HL-60/S4 treated with retinoic acid at 250 ng/mL for 4 days and 3 days (cell line): Measurements from ENCODE around the gene OLFM1.

Experiments
- in situ Hi-C: fragments of 300-500 bp; cut with MboI; formaldehyde crosslinking; loops from 2 replicates; pipeline ENCODE4 v1.7.0; 2022; ENCODE audit warnings: low sequenced_read_pairs

The OLFM1 gene

GRCh38 chr9:135087489-135087792 is at the start of gene OLFM1:
Gene OLFM1 (plus strand): TSS chr9:135087668. CDS start chr9:135087990, 322 bp downstream.
- in situ Hi-C loops = no loop called here

DNA sequence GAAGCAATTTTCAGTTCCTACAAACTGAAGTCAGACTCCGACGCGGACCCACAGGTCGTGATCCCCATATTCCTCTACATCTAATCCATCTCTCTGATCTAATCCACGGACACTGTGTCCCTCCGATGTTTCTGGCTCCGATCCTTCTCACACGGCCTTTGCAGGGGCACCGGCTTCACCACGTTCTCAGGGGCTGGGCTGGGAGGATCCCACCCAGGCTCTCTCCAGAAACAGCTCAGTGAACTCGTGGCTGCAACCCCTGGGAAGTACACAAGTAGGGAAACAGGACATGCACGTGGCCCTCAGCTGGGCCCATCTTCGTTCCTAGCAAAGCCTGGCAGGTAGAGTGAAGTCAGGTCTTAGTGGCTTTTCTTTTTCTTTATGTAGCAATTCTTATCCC is 49.1 kb upstream of the OLFM1 start:
- in situ Hi-C loops = no loop called here

DNA sequence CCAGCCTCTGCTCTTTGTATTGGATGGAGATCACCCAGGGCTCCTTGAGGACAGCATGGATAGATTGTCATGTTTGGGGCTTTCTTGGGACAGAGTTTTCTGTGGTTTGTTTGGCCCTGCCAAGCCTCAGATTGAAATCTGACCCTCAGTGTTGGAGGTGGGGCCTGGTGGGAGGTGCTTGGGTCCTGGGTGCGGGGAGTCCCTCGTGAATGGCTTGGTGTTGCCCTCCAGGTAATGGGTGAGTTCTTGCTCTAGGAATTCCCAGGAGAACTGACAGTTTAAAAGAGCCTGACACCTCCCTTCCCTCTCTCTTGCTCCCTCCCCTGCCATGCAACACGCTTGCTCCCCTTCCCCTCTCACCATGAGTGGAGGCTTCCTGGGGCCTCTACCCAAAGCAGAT is 48.6 kb upstream of the OLFM1 start:
- in situ Hi-C loops = no loop called here

DNA sequence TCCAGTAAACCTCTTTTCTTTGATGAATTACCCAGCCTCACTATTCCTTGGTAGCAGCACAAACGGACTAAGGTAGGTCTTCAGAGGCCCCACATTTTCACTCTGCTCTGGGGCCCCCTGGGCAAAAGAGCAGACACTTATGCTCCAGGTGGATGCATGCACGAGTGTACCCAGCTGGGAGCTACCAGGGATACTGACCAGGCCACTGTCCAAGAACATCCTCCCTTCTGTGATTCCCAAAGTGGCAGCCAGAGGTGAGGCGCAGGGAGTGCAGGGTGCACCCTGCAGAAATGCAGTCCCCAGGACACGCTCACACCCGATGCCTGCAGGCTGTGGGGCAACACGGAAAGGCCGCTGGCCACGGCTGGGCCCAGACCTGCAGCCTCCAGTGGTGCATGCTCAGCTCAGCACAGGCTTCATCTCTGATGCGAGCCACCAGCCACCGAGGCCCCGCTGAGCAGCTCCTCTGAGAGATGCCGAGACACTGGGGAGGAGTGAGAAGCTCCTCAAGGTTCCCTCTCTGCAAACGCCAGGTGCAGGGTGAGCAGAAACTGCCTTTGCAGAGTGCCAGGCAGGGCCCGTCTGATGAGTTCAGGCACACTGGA is 48.1 kb upstream of the OLFM1 start:
- in situ Hi-C loops = no loop called here

GRCh38 chr9:135039916-135040645 is 47.4 kb upstream of the OLFM1 start:
- in situ Hi-C loops = no loop called here

- in situ Hi-C loops = no loop called here
Measured at GRCh38 chr9:135040892-135041291, 46.6 kb upstream of the OLFM1 start.

GRCh38 chr9:135043345-135043744 is 44.1 kb upstream of the OLFM1 start:
- in situ Hi-C loops = no loop called here

GRCh38 chr9:135045264-135045927 is 42.1 kb upstream of the OLFM1 start:
- in situ Hi-C loops = no loop called here

GRCh38 chr9:135045928-135046738 is 41.3 kb upstream of the OLFM1 start:
- in situ Hi-C loops = no loop called here

- in situ Hi-C loops = no loop called here
Measured at GRCh38 chr9:135046739-135047350, 40.6 kb upstream of the OLFM1 start.

- in situ Hi-C loops = no loop called here
Measured at GRCh38 chr9:135047521-135047920, 39.9 kb upstream of the OLFM1 start.

GRCh38 chr9:135048046-135048757 is 39.3 kb upstream of the OLFM1 start:
- in situ Hi-C loops = no loop called here

- in situ Hi-C loops = no loop called here
Measured at GRCh38 chr9:135048758-135049444, 38.6 kb upstream of the OLFM1 start.

DNA sequence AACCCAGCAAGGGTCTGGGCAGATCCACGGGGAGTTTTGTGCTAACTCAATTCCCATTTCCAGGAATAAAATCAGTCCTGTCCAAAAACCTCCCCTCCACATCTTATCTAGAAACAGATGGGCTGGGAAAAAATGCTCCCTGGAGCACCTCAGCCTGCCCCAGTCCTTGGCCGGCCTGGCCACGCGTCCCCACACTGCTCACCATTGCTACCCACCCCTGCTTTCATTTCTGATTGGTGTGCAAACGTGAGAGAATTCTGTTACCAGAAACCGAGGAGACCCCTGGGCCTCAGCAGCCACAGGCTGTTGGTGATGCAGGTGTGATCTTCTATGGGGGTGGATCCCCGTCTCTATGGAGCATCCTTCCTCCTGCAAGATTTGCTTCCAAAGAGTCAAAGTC is 38.0 kb upstream of the OLFM1 start:
- in situ Hi-C loops = no loop called here

DNA sequence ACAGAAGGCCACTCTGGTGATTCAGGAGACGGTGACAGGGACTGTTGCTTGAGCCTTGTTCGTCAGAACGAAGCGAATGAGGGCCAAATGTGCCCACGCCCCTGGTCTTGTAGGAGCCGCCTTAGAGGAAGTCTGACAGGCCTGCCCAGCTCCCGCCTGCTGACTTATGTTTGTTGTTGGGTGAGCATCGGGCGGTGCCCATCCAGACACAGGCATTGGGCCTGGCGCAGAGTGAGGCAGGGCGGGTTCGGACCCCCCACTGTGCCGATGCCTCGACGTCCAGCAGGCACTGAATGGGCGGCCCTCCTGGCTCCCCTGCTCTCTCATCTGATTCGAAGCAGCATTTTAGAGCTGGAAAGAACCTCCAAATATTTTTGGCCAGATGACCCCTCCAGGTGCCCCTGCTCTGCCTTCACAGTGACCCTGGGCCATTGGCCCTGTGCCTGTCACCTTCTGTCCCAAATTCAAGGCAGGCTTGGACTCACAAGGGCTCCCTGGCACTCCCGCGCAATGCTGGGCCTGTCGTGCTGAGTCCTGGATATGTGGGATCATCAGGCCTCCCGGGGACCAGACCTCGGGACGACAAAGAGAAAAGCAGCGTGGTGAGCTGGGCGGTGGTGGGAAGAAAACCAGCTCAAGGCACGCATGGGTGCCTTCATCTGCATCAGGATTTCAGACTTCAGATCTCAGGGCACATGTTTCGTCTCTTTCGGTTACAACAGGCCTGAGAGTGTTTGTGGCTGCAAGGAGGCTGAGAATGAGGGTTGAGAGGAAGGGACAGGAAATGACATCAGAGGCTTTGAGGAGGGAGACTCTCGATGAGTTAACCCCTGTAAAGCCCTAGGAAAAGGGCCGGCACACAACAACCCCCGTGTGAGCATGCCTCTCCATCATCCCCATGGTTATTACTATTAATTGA is 37.1 kb upstream of the OLFM1 start:
- in situ Hi-C loops = no loop called here

GRCh38 chr9:135051316-135052038 is 36.0 kb upstream of the OLFM1 start:
- in situ Hi-C loops = no loop called here

- in situ Hi-C loops = no loop called here
Measured at GRCh38 chr9:135053133-135053532, 34.3 kb upstream of the OLFM1 start.

- in situ Hi-C loops = no loop called here
Measured at GRCh38 chr9:135055181-135055580, 32.3 kb upstream of the OLFM1 start.
